ENCODE results near the gene KLHL36.

- TF ChIP-seq CTCF (IDR thresholded peaks at IDR 0.05) (no peak), POLR2A (IDR thresholded peaks at IDR 0.05) (no peak)
These were observed 36.9 kb downstream of the KLHL36 start for GRCh38 chr16:84685210-84685609.
